ENCODE data around the gene ZNF593OS.

Gene ZNF593OS

DNA sequence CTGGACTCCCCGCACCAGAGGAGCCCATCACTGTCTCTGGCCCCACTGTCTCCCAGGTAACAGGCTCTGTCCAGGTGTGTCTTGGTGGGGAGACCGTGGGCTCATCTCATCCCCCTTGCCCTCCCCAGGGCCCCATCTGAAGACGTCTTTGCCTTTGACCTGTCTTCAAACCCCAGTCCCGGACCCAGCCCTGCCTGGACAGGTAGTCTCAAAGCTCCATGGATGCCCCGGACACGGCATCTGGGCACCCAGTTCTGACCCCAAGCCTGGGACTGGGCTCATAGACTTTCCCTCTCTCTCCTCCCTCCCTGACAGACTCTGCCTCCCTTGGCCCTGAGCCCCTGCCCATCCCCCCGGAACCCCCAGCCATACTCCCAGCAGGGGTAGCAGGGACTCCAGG is 12.5 kb upstream of the ZNF593OS start:
- no peak for TF ChIP-seq ZFX (IDR thresholded peaks at IDR 0.05; ENCODE audit: borderline replicate concordance)
- TF ChIP-seq, protein P1, sequence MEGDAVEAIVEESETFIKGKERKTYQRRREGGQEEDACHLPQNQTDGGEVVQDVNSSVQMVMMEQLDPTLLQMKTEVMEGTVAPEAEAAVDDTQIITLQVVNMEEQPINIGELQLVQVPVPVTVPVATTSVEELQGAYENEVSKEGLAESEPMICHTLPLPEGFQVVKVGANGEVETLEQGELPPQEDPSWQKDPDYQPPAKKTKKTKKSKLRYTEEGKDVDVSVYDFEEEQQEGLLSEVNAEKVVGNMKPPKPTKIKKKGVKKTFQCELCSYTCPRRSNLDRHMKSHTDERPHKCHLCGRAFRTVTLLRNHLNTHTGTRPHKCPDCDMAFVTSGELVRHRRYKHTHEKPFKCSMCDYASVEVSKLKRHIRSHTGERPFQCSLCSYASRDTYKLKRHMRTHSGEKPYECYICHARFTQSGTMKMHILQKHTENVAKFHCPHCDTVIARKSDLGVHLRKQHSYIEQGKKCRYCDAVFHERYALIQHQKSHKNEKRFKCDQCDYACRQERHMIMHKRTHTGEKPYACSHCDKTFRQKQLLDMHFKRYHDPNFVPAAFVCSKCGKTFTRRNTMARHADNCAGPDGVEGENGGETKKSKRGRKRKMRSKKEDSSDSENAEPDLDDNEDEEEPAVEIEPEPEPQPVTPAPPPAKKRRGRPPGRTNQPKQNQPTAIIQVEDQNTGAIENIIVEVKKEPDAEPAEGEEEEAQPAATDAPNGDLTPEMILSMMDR (IDR thresholded peaks at IDR 0.05): no peak
- H3K27ac ChIP-seq: no peak overlapping the region

DNA sequence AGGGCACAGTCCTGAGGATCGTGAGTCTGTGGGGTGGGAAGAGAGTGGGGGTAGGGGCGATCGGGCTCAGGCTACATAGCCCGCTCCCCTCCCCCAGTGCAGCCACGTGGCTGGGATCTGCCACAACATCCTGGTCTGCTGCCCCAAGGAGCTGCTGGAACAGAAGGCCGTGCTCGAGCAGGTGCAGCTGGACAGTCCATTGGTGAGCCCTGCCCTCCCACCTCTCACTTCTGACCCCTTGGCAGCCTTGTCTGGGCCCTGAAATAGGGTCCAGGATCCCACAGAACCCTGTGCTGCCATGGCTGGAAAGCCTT is 10.7 kb upstream of the ZNF593OS start:
- TF ChIP-seq ZFX (IDR thresholded peaks at IDR 0.05; ENCODE audit: borderline replicate concordance): no peak
- TF ChIP-seq, protein P1 (IDR thresholded peaks at IDR 0.05): no peak
- no peak overlapping the region for H3K27ac ChIP-seq

DNA sequence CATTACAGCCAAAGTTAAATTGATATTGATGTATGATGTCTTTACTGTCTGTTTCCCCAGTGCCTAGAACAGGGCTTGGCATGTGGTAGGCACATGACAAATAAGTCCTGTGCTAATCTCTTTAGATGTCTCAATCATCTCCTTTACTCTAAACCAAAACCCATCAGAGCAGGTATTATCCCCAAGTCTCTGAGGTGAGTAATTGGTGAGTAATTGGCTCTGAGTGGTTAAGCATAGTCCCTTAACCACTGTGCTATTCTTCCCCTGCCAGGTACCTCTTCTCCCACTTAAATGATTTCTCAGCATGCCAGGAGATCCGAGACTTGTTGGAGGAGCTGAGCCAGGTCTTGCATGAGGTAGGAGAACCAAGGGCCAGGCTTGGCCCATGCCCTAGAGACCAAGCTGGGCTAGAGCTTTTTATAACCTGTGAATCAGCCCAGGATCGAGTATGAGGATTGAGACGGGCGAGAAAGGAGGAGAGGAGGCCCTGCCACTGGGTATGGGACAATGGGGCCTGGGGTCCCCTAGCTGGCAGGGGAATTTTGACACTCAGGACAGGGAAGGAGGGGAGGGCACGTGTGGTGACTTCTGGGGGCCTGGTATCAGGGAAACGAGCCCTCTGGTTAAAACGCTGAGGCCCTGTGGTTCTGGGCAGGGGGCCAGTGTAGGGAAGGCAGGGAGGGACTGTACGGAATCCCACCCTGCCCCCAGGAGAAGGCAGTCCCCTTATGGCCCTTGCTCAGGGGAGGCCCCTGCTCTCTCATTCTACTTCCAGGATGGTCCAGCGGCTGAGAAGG is 10.2 kb upstream of the ZNF593OS start:
- no peak for TF ChIP-seq ZFX (IDR thresholded peaks at IDR 0.05; ENCODE audit: borderline replicate concordance)
- TF ChIP-seq, protein P1 (IDR thresholded peaks at IDR 0.05): no peak
- no peak overlapping the region for H3K27ac ChIP-seq

DNA sequence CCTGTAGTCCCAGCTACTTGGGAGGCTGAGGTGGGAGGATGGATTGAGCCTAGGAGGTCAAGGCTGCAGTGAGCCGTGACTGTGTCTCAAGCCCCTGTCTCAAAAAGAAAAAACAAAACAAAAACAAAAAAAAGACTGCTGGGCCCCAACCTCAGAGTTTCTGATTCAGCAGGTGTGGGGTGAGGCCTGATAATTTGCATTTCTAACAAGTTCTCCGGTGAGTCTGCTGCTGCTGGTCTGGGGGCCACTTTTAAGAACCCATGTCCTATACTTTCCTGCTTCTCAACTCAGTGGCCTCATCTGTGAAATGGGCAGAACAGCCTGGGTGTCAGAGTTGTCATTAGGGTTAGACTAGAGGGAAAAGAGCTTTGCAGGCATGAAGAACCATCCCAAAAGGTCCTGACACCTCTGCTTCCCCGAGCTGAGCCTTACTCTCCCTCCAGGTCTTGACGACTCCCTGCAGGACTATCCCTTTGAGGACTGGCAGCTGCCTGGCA is 8.4 kb upstream of the ZNF593OS start:
- TF ChIP-seq, protein P1 (IDR thresholded peaks at IDR 0.05): no peak
- no peak for TF ChIP-seq ZFX (IDR thresholded peaks at IDR 0.05; ENCODE audit: borderline replicate concordance)
- no peak overlapping the region for H3K27ac ChIP-seq

DNA sequence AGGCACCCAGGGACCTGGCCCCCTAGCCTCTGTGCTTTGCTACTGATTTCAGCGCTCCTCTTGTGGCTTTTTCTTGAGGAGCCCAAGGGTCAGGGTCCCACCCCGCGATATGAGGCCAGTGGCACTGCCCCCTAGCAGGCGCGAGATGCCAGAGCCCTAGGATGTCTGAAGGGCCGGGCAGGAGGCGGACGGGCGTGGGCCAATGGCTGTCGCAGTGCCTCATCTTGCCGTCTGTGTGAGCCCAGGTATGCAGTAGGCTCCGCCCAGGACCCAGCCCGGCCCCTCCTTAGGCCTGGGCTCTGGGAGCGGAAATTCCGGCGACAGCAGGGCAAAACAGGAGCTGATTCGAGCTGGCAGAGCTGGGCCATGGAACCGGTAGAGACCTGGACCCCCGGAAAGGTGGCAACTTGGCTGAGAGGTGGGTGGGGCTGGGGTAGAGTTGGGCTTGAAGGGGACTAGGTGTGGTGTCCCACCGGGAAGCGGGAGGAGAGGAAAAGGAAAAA is 5.6 kb upstream of the ZNF593OS start, which contains the start of gene CNKSR1:
TSS of gene CNKSR1 (plus strand) at position 310 of the 503 bp plus-strand sequence. CDS start at position 367, 57 bp downstream.
- H3K27ac ChIP-seq: peak within 1 kb of the TSS; percentile 66
- TF ChIP-seq, protein P1 (IDR thresholded peaks at IDR 0.05): peak; percentile 84
- TF ChIP-seq ZFX (IDR thresholded peaks at IDR 0.05; ENCODE audit: borderline replicate concordance): no peak

DNA sequence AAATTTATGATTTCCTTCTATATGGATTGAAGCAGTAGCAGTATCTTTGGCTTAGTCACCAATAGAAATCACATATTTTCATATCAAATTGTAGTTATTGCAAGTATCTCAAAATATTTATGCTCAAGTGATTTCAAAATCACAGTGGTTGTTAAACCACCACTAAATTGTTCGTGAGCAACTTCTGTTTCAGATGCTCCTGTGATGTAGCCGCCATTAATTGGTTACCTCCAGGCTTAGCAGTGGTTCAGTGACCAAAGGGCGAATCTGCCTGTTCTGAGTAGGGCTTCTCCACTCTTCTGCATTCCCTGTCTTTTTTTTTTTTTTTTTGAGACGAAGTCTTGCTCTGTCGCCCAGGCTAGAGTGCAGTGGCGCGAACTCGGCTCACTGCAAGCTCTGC is 3.7 kb upstream of the ZNF593OS start:
- no peak overlapping the region for H3K27ac ChIP-seq
- TF ChIP-seq, protein P1 (IDR thresholded peaks at IDR 0.05): no peak
- TF ChIP-seq ZFX (IDR thresholded peaks at IDR 0.05; ENCODE audit: borderline replicate concordance): no peak

DNA sequence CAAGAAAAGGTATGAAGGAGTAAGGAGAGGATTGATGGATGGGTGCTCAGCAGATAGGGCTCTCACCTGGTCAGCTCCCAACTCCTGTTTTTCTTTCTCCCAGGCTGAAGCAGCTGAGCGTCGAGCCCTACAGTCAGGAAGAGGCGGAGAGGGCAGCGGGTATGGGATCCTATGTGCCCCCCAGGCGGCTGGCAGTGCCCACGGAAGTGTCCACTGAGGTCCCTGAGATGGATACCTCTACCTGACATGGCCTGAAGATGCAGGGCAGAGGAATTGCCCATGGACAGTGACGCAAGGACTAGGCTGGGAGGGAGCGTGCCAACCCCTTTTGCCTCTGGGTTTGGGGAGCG is 1.2 kb downstream of the ZNF593OS start:
- TF ChIP-seq, protein P1 (IDR thresholded peaks at IDR 0.05): no peak
- TF ChIP-seq ZFX (IDR thresholded peaks at IDR 0.05; ENCODE audit: borderline replicate concordance): no peak
- peak overlapping the region; percentile 62 for H3K27ac ChIP-seq
